GM18909 (cell line): ENCODE results near the gene TEX53.
A peak's percentile ranks its signal among the peaks of the same experiment; 100 is the strongest.

Source experiments
- ATAC-seq: cut with Tn5 transposase; IDR thresholded peaks from one replicate; pipeline ENCODE4 v1.9.1; 2021; ENCODE audit warnings: mild to moderate bottlenecking; ENCODE audit not compliant: unreplicated experiment, poor library complexity

The TEX53 gene

GRCh38 chr9:114652776-114653555, 4.6 kb downstream of the TEX53 start:
- ATAC-seq: peak; percentile 10

DNA sequence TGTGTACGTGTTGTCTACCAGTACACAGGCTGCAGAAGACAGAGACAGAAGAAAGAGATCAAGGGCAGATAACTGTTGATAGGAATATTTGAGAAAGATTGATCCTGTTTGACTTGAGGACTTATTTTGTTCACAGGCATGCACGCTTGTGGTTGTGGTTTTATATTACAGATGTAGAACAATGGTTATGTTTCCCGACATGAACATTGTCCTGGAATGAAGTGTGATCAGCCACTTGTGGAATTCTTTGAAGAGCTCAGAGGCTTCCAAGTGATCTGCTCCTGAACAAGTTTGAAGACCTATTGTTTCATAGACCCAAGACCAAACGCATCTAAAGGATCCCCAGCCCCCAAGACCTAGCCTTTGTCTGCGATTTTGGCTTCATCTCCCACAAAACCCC, 13.7 kb downstream of the TEX53 start:
- no peak for ATAC-seq

GRCh38 chr9:114643001-114643400, 14.6 kb downstream of the TEX53 start:
- ATAC-seq: no peak

GRCh38 chr9:114641967-114642366, 15.6 kb downstream of the TEX53 start:
- no peak for ATAC-seq

- ATAC-seq: no peak
These were observed 19.2 kb downstream of the TEX53 start for GRCh38 chr9:114638404-114638803.

DNA sequence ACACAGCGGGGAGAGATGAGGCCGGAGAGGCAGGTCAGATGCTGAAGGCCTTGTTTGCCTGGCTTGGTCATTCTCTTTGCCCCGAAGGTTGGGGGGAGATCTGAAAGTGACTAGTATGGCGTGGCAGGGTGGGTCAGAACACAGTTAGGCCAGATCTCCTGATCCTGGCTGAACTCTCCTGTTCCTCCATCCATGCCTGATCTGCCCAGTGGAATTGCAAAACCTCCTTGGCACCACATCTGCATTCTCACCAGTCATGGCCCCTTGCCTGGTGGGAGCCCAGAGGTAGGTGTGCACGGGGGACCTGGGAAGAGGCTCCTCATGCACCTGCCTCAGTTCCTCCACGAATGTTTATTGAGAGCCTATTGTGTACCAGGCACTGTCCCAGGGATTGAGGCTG, 23.2 kb downstream of the TEX53 start:
- no peak for ATAC-seq

- ATAC-seq: no peak
These were observed 24.0 kb downstream of the TEX53 start for GRCh38 chr9:114633438-114634089.

DNA sequence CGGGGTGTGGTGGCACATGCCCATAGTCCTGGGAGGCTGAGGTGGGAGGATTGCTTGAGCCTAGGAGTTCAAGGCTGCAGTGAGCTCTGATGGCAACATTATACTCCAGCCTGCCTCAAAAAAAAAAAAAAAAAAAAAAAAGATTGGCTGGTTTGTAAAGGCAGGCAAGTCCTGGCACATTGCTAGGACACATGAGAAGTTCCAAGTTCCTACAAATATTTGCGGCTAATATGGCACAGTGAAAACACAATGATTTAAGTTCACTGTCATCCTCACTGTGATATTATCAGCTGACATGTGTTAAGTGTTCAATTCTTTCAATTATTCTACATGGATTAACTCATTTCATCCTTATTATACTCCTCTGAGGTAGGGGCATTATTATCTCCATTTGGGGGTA, 26.4 kb downstream of the TEX53 start:
- no peak for ATAC-seq

DNA sequence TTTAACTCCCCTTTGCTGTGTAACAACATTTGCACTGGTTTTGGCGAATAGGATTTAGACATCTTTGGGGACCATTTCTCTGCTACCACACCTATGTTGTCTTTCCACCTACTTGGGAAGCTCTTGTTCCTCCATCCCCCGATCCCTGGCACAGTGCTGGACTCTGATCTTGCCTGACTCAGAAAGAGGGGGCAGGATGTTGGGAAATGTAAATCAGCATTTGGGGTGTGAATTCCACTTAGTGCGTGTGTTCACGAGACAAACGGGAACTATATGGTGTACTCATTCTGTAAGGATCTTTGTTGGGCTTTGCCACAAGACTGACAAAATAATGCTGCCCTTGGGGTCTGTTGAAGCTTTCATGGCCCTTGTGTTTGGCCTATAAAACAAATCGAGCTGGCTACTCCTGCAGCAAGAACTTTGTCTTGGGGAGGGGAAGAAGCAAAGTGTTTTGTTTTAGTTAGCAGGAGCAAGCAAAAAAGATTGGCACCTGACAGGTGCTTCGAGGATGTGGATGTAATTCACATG, 28.0 kb downstream of the TEX53 start:
- ATAC-seq: no peak

DNA sequence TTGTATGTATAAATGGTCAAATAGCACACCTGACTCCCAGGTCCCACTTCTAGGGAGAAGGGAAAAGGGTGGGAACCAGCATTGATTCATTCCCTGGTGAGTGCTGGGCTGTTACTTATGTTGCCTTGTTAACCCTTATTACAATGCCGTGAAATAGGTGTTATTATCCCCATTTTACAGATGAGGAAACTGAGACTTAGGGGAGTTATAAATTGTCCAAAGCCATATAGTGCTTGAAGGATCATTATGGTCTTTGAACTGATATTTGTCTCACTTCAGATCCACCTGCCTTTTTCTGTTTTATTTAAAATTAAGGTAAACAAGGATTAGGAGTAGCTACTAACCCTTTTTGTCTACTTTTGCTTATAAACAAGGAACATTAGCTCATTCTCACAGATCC, 30.1 kb downstream of the TEX53 start:
- ATAC-seq: no peak

DNA sequence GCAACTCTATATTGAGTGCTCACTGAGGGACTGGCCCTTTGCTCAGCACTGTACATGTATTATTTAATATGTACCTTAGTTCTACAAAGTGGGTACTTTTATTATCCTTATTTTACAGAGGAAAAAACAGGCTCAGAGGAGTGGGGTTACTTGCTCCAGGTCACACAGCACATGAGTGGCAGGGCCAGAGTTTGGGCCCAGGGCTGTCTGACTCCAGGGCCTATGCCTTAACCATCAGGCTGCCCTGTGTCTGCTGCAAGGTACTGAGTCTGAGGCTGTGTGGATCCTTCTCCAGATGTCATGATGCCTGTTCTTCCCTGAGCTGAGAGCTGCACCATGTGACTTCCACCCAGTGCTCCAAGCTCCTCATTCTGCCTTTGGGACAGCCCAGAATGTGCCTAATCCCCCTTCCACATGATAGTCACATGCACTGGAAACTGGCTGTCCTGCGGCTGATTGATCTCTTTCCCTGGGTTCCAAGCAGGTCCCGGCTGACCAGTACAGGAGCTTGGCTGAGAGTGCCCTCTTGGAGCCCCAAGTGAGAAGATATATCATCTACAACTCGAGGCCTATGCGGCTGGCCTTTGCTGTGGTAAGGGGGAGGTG, 31.1 kb downstream of the TEX53 start:
- no peak for ATAC-seq

DNA sequence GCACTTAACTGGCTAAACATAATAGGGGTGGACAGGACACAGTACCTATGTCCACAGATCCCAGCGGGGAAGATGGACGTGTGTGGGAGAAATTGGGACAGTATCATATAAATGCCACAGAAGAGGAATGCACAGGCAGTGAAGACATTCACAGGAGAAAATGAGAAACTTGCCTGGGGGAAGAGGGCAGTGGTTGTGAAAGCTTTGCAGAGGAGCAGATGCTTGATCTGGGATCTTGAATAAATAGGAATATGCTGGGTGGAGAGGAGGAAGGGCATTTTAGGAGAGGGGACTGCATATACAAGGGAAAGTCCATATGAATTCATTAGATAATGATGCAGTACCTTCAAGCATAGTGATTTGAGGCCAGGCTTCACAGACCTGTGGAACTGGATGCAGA, 32.9 kb downstream of the TEX53 start:
- ATAC-seq: no peak

GRCh38 chr9:114621975-114622609, 35.5 kb downstream of the TEX53 start:
- ATAC-seq: no peak

- no peak for ATAC-seq
These were observed 36.0 kb downstream of the TEX53 start for GRCh38 chr9:114621561-114621960.

DNA sequence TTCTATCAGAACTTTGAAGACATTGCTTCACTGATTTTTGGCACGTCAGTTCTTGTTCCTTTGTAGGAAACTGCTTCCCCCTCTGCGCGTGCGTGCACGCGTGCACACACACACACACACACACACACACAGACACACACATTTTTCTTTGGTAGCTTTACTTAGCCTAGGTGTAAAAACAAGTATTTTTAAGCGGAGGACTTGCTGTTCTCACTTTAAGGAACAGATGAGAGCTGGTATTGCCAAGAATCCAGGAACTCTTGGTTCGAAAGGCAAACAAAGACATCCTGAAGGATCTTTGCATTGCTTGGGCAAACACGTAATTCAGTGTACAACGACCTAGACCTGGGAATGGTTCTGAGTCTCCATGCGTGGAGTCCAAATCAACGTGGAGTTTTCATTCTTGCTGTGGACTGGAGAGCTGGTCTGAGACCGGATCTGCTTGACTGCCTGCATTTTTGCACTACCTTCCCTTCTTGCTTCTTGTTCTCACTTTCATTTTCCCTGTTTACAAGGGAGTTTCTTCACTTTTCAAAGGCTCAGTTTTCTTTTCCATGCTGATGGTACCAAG, 38.3 kb downstream of the TEX53 start:
- ATAC-seq: peak; percentile 46

DNA sequence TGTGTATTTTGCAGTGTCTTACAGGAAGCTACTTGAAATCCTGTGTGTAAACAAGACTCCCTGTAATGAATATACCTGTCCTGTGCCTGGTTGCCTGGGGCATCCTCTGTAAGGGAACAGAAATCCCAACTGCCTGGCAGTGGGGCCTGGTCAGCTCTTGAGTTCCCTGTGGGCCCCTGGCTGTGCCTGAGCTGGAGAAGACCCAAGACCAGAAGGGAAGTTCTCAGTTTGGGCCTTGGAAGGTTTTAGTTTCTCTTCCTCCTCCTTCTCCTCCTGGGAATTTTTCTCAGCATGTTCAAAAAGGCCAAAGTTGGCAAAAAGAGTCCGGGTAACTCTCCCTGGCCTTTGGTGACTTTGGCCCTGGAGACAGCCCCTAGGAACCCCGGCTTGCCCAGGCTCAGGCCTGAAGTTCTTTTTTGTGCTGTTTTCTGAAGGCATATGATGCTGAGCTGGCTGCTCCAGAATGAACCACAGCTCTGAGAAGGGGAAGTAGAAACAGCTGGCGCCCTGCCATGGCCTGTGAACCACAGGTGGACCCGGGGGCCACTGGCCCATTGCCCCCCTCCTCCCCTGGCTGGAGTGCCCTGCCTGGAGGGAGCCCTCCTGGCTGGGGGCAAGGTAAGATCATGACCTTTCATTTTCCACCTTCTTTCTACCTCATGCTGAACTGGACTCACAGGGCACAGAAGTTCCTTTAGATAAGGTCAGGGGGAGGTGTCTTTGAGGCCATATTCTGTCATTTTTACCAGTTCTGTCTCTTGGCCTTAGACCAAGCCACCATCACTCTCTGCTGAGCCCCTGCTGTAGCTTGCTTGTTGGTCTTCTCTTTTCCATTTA, 40.7 kb downstream of the TEX53 start:
- ATAC-seq: peak; percentile 79

- ATAC-seq: no peak
These were observed 43.2 kb downstream of the TEX53 start for GRCh38 chr9:114614373-114614772.

DNA sequence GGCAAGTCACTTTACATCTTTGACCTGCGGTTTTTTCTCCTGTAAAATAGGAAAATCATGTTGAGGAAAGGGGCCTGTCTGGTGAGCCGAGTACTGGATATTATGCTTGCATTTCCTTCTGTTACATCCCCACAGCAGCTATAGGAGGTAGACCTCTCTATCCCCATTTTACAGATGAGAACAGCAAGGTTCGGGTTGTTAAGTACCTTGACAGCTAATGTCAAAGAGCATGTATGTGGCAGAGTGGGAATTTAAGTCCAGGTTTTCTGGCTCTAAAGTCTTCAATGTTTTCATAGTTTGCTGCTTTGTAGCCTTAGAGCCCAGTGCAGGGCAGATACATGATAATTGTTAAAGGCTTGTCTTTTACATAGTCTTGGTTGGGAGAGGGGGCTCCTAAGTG, 43.7 kb downstream of the TEX53 start:
- no peak for ATAC-seq

DNA sequence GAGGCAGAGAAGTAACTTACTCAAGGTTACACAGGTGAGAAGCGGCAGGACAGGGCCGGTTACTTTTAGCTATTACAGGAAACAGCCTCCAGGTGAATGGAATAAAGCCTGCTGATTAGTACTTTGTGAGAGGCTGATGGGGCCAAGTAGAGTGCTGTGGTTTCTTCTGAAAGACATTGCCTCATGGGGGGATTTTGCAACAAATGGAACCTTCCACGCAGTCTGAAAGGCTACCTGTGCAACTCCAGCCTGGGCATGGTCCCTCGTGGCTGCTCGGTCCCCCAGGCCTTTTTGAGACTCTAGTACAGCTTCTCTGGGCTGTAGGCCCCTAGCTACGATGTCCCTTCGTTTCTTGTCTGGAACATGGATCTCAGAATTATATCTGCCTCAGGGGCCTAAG, 44.5 kb downstream of the TEX53 start:
- no peak for ATAC-seq
